K562 (cell line): ENCODE results near the gene TMEM167B. TPM values are rescaled to one million over a fixed set of nuclear protein-coding genes. Genes with fewer than 3 reads are reported as not detected.

Experiments
- ARID2 ChIP-seq: fragments of 450-650 bp; IDR thresholded peaks from 2 replicates; pipeline ENCODE4 v1.6.1; 2017; ENCODE audit warnings: antibody characterized with exemption, mild to moderate bottlenecking
- C11orf30 ChIP-seq: fragments of 450-650 bp; IDR thresholded peaks from 2 replicates; pipeline ENCODE4 v1.6.1; 2016; ENCODE audit warnings: low read depth, mild to moderate bottlenecking
- CHD1 ChIP-seq: fragments of 200-600 bp; sonication (generic); IDR thresholded peaks from one replicate; pipeline ENCODE4 v1.6.1; 2012; ENCODE audit warnings: mild to moderate bottlenecking, moderate library complexity, low read length, inconsistent platforms
- FOXP1 ChIP-seq: sonication (generic); formaldehyde crosslinking; IDR thresholded peaks from 2 replicates; pipeline ENCODE4 v1.8.0; 2022; ENCODE audit warnings: mild to moderate bottlenecking, missing genetic modification reagents
- JUN ChIP-seq, 2 experiments: sonication (generic) in 1 of 2; formaldehyde crosslinking in 1 of 2; IDR thresholded peaks; 2 replicates each; pipeline versions ENCODE4 v1.6.1 to v1.8.0; 2012 to 2022; ENCODE audit warnings: borderline replicate concordance in 2 of 2, mild to moderate bottlenecking in 2 of 2, improper control_type of control experiment in 1 of 2, low read depth in 1 of 2, low read length in 1 of 2, missing genetic modification reagents in 1 of 2
- NFE2 ChIP-seq: IDR thresholded peaks from 2 replicates; pipeline ENCODE4 v1.6.1; 2014; ENCODE audit warnings: antibody characterized with exemption, low read depth
- NFIC ChIP-seq: fragments of 450-650 bp; IDR thresholded peaks from 2 replicates; pipeline ENCODE4 v1.6.1; 2017; ENCODE audit warnings: mild to moderate bottlenecking, inconsistent platforms
- NFIX ChIP-seq: fragments of 250-450 bp; sonication (Bioruptor Pico); IDR thresholded peaks from 2 replicates; pipeline ENCODE4 v1.4.0; 2020; ENCODE audit warnings: low read depth, mild to moderate bottlenecking, moderate library complexity
- RAD51 ChIP-seq: fragments of 450-650 bp; IDR thresholded peaks from 2 replicates; pipeline ENCODE4 v1.7.1; 2016; ENCODE audit warnings: low read depth, mild to moderate bottlenecking, borderline replicate concordance
- SMARCE1 ChIP-seq: fragments of 450-650 bp; IDR thresholded peaks from 2 replicates; pipeline ENCODE4 v1.7.1; 2016; ENCODE audit warnings: mild to moderate bottlenecking
- TCF7L2 ChIP-seq: fragments of 150-350 bp; IDR thresholded peaks from 2 replicates; pipeline ENCODE4 v1.6.1; 2016; ENCODE audit warnings: low read depth, mild to moderate bottlenecking, low read length, moderate library complexity
- ZNF23 ChIP-seq: fragments of 250-450 bp; sonication (Bioruptor Pico); IDR thresholded peaks from 2 replicates; pipeline ENCODE4 v1.4.0; 2020; ENCODE audit warnings: mild to moderate bottlenecking
- ZNF57 ChIP-seq: fragments of 450-650 bp; formaldehyde crosslinking; IDR thresholded peaks from 2 replicates; pipeline ENCODE4 v1.4.0; 2020; ENCODE audit warnings: mild to moderate bottlenecking, moderate library complexity
- polyA plus RNA-seq, 8 experiments: library from polyadenylated mRNA; depleted of rRNA in 4 of 8; stranded (reverse) in 5 of 8; unstranded in 3 of 8; fragments of >200 nt; fragmentation: Nextera tagmentation in 2 of 8; fragmentation: Illumina TruSeq in 1 of 8; extraction: Ambion mirVana in 2 of 8; extraction: Trizol in 1 of 8; gene quantifications; 2 replicates each; pipeline versions ENCODE4 v1.2.1 to v1.2.3, GENCODE V29; 2011 to 2014; ENCODE audit warnings: inconsistent platforms in 1 of 8, missing spikeins in 1 of 8
- total RNA-seq, 7 experiments: library from RNA; depleted of rRNA in 6 of 7; stranded (reverse); fragments of >200 nt in 6 of 7; fragmentation: Illumina TruSeq in 2 of 7; extraction: Trizol in 2 of 7; gene quantifications; 2 replicates each; pipeline versions ENCODE4 v1.2.1 to v1.2.3, GENCODE V29; 2011 to 2021; ENCODE audit warnings: low replicate concordance in 1 of 7
- TF ChIP-seq, protein P1 (sequence below): sonication (generic); formaldehyde crosslinking; IDR thresholded peaks from 2 replicates; pipeline ENCODE4 v1.8.0; 2022; ENCODE audit warnings: mild to moderate bottlenecking, missing genetic modification reagents, borderline replicate concordance
- TF ChIP-seq, protein P2 (sequence below), 2 experiments: fragments of 450-650 bp; IDR thresholded peaks; 2 replicates each; pipeline ENCODE4 v1.6.1; 2018; ENCODE audit warnings: mild to moderate bottlenecking in 2 of 2, low read depth in 1 of 2; ENCODE audit not compliant: partially characterized antibody in 2 of 2
- TF ChIP-seq, protein P3 (sequence below), 3 experiments: IDR thresholded peaks in 2 of 3; conservative IDR thresholded peaks in 1 of 3; 2 replicates each; pipeline ENCODE4 v1.5.1; 2011 to 2012; ENCODE audit warnings: low read length in 3 of 3, mild to moderate bottlenecking in 3 of 3, control low read depth in 2 of 3, improper control_type of control experiment in 1 of 3, inconsistent platforms in 1 of 3, low read depth in 1 of 3, mixed read lengths in 1 of 3, moderate library complexity in 1 of 3; ENCODE audit not compliant: insufficient read depth in 2 of 3
- TF ChIP-seq, protein P4 (sequence below): fragments of 450-650 bp; formaldehyde crosslinking; IDR thresholded peaks from 2 replicates; pipeline ENCODE4 v1.4.0; 2022; ENCODE audit warnings: missing genetic modification characterization

Gene TMEM167B
- total and polyA plus RNA-seq, 9 of the 15 experiments (the other 6 are each of a cell fraction or from before 2014, with no cell fraction given): 17.2 to 36.4 (median 32.2) TPM

DNA sequence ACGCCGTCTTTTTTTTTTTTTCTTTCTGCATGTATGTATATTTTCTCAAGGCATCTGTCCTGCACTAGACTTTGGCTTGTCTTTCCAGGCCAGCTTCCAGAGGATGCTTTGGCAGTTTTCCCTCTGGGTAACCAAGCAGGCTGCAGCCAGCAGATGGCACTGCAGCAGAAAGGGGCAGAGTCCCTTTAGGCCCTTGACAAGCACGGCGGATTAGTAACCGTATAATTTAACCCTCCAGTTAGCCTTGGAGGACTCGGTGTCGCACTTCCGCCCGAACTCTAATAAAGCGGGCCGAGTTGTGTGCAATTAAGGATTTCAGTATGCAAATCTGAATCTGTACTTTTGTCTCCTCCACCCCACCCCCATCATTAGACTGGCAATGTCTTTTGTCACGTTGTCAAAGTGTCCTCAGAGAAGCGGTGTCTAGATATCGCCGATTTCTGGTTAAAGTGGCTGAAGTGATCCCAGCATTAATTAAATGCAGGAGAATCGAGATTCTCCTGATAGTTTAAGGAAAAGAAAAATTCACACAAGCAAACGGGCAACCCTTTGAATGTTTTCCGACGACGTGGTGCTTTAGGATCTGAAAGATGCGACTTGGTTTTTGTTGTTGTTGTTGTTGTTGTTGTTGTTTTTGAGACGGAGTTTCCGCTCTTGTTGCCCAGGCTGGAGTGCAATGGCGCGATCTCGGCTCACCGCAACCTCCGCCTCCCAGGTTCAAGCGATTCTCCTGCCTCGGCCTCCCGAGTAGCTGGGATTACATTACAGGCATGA, 1.1 kb upstream of the TMEM167B start (continued):
- TF ChIP-seq, protein P1, sequence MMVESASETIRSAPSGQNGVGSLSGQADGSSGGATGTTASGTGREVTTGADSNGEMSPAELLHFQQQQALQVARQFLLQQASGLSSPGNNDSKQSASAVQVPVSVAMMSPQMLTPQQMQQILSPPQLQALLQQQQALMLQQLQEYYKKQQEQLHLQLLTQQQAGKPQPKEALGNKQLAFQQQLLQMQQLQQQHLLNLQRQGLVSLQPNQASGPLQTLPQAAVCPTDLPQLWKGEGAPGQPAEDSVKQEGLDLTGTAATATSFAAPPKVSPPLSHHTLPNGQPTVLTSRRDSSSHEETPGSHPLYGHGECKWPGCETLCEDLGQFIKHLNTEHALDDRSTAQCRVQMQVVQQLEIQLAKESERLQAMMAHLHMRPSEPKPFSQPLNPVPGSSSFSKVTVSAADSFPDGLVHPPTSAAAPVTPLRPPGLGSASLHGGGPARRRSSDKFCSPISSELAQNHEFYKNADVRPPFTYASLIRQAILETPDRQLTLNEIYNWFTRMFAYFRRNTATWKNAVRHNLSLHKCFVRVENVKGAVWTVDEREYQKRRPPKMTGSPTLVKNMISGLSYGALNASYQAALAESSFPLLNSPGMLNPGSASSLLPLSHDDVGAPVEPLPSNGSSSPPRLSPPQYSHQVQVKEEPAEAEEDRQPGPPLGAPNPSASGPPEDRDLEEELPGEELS: peak; percentile 63; the same call in 1 of the 2 replicates
- TF ChIP-seq JUN (IDR thresholded peaks at IDR 0.05; ENCODE audit: borderline replicate concordance, low read depth, low read length) (0 out of 2 replicates have a peak, but pooled peaks have one; percentile 12), JUN (CRISPR knock-in tag; IDR thresholded peaks at IDR 0.05; ENCODE audit: borderline replicate concordance) (no peak), NFIC (peak; percentile 63), SMARCE1 (0 out of 2 replicates have a peak, but pooled peaks have one; percentile 12), NFE2 (0 out of 2 replicates have a peak, but pooled peaks have one; percentile 20), C11orf30 (no peak), FOXP1 (CRISPR knock-in tag) (peak; percentile 97), TCF7L2 (peak; percentile 44; the same call in 1 of the 2 replicates), RAD51 (peak; percentile 19; the same call in 1 of the 2 replicates), ARID2 (0 out of 2 replicates have a peak, but pooled peaks have one; percentile 8), CHD1 (peak; percentile 52), NFIX (CRISPR knock-in tag) (no peak), ZNF23 (0 out of 2 replicates have a peak, but pooled peaks have one; percentile 42), ZNF57 (no peak)
- TF ChIP-seq, protein P2, sequence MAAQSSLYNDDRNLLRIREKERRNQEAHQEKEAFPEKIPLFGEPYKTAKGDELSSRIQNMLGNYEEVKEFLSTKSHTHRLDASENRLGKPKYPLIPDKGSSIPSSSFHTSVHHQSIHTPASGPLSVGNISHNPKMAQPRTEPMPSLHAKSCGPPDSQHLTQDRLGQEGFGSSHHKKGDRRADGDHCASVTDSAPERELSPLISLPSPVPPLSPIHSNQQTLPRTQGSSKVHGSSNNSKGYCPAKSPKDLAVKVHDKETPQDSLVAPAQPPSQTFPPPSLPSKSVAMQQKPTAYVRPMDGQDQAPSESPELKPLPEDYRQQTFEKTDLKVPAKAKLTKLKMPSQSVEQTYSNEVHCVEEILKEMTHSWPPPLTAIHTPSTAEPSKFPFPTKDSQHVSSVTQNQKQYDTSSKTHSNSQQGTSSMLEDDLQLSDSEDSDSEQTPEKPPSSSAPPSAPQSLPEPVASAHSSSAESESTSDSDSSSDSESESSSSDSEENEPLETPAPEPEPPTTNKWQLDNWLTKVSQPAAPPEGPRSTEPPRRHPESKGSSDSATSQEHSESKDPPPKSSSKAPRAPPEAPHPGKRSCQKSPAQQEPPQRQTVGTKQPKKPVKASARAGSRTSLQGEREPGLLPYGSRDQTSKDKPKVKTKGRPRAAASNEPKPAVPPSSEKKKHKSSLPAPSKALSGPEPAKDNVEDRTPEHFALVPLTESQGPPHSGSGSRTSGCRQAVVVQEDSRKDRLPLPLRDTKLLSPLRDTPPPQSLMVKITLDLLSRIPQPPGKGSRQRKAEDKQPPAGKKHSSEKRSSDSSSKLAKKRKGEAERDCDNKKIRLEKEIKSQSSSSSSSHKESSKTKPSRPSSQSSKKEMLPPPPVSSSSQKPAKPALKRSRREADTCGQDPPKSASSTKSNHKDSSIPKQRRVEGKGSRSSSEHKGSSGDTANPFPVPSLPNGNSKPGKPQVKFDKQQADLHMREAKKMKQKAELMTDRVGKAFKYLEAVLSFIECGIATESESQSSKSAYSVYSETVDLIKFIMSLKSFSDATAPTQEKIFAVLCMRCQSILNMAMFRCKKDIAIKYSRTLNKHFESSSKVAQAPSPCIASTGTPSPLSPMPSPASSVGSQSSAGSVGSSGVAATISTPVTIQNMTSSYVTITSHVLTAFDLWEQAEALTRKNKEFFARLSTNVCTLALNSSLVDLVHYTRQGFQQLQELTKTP (IDR thresholded peaks at IDR 0.05; ENCODE audit: low read depth in 1 of 2, partially characterized antibody in 2 of 2): peak in 1 of 2 experiments; percentile 17
- TF ChIP-seq, protein P3, sequence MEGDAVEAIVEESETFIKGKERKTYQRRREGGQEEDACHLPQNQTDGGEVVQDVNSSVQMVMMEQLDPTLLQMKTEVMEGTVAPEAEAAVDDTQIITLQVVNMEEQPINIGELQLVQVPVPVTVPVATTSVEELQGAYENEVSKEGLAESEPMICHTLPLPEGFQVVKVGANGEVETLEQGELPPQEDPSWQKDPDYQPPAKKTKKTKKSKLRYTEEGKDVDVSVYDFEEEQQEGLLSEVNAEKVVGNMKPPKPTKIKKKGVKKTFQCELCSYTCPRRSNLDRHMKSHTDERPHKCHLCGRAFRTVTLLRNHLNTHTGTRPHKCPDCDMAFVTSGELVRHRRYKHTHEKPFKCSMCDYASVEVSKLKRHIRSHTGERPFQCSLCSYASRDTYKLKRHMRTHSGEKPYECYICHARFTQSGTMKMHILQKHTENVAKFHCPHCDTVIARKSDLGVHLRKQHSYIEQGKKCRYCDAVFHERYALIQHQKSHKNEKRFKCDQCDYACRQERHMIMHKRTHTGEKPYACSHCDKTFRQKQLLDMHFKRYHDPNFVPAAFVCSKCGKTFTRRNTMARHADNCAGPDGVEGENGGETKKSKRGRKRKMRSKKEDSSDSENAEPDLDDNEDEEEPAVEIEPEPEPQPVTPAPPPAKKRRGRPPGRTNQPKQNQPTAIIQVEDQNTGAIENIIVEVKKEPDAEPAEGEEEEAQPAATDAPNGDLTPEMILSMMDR (IDR thresholded peaks at IDR 0.05 in 2 of 3, conservative IDR thresholded peaks at IDR 0.05 in 1 of 3; ENCODE audit: insufficient read depth in 2 of 3, low read depth in 1 of 3, low read length in 3 of 3): peak; percentile 92 to 97 (median 95)
- TF ChIP-seq, protein P4, sequence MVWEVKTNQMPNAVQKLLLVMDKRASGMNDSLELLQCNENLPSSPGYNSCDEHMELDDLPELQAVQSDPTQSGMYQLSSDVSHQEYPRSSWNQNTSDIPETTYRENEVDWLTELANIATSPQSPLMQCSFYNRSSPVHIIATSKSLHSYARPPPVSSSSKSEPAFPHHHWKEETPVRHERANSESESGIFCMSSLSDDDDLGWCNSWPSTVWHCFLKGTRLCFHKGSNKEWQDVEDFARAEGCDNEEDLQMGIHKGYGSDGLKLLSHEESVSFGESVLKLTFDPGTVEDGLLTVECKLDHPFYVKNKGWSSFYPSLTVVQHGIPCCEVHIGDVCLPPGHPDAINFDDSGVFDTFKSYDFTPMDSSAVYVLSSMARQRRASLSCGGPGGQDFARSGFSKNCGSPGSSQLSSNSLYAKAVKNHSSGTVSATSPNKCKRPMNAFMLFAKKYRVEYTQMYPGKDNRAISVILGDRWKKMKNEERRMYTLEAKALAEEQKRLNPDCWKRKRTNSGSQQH (CRISPR knock-in tag): peak; percentile 66; the same call in 1 of the 2 replicates
